ENCODE results near the gene IFFO2. TPM values are rescaled to one million over a fixed set of nuclear protein-coding genes. Genes with fewer than 3 reads are reported as not detected.

The IFFO2 gene
- total and polyA plus RNA-seq, 10 of the 15 experiments (the other 5 are each of a cell fraction or from before 2014, with no cell fraction given): 1.2 to 18.4 (median 6.7) TPM

DNA sequence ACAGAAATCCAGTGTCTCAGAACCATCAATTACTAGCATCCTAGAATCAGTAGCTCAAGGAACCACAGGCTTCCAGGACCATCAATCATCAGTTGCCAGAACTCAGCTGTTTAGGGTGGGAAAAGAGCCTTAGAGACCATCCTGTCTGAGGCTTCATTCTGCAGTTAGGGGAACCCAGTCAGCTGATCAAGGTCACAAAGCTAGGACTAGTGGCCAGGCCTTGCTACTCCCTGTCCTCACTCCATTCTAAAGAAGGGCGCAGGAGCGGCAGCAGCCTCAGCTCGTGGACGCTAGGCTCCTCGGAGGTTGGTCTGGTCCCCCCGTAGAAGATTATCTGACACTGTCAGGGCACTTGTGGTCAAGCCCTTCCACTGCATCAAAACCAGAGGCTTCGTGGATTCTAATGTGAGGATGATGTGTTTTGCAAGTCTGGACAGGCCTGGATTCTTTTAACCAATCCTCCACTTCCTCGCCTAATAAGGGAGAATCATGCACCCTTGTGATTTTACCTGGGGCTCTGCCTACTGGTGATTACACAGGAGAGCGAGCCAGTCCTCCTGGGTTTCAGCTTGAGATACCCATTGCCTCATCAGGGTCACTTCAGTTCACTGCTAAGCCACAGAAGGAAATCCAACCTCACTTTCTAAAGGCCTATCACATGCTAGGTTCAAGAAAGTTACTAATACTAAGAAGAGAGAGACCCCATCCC is 41.7 kb upstream of the IFFO2 start (continued):
- TF ChIP-seq CUX1 (IDR thresholded peaks at IDR 0.05; ENCODE audit: insufficient replicate concordance, low read depth, low read length) (no peak), POU2F2 (IDR thresholded peaks at IDR 0.05; ENCODE audit: borderline replicate concordance, low read depth, low read length) (no peak), KLF5 (IDR thresholded peaks at IDR 0.05; ENCODE audit: partially characterized antibody) (no peak), RUNX3 (IDR thresholded peaks at IDR 0.05; ENCODE audit: low read length) (no peak), SIN3A (IDR thresholded peaks at IDR 0.05; ENCODE audit: low read depth, low read length) (no peak), RAD21 (IDR thresholded peaks at IDR 0.05; ENCODE audit: insufficient read depth, low read depth, low read length) (no peak)
- TF ChIP-seq, protein P1, sequence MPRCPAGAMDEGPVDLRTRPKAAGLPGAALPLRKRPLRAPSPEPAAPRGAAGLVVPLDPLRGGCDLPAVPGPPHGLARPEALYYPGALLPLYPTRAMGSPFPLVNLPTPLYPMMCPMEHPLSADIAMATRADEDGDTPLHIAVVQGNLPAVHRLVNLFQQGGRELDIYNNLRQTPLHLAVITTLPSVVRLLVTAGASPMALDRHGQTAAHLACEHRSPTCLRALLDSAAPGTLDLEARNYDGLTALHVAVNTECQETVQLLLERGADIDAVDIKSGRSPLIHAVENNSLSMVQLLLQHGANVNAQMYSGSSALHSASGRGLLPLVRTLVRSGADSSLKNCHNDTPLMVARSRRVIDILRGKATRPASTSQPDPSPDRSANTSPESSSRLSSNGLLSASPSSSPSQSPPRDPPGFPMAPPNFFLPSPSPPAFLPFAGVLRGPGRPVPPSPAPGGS (IDR thresholded peaks at IDR 0.05; ENCODE audit: borderline replicate concordance, insufficient read depth, low read depth, low read length, poor library complexity, severe bottlenecking): no peak
- TF ChIP-seq, protein P2, sequence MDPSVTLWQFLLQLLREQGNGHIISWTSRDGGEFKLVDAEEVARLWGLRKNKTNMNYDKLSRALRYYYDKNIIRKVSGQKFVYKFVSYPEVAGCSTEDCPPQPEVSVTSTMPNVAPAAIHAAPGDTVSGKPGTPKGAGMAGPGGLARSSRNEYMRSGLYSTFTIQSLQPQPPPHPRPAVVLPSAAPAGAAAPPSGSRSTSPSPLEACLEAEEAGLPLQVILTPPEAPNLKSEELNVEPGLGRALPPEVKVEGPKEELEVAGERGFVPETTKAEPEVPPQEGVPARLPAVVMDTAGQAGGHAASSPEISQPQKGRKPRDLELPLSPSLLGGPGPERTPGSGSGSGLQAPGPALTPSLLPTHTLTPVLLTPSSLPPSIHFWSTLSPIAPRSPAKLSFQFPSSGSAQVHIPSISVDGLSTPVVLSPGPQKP (IDR thresholded peaks at IDR 0.05; ENCODE audit: low read depth, low read length): no peak

Data from GM12878 (cell line).